ENCODE measurements around the gene ARID4B.
"Not testable (repeated sequence)": the region's sequence is repeated elsewhere in the genome, so short reads cannot be mapped to it uniquely, and the experiment has no call there.

Gene ARID4B

DNA sequence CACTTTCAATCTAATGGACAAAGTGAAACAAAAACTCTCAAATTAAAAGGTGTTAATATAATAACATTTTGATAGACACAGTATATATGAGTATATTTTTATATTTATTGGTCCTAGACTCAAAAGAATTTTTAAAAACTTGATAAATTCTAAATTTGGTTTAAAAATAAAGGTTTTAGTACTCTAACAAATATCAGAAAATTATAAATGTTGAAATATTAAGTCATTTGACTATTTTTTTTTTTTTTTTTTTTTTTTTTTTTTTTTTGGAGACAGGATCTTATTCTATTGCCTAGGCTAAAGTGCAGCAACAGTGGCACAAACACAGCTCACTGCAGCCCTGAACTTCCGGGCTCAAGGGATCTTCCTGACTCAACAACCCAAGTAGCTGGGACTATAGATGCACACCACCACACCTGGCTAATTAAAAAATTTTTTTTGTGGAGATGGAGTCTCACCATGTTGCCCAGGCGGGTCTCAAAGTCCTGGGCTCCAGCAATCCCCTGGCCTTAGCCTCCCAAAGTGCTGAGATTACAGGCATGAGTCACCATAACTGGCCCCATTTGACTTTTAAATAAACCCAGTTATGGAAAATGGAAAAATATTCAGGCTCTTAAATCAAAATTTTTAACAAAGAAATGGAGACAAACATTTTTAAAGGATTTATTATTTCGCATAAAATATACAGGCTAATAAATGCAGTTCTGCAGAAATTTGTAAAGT is 106.2 kb downstream of the ARID4B start:
- no peak for DNase-seq

GRCh38 chr1:235215453-235215852 is 112.5 kb downstream of the ARID4B start:
- DNase-seq = no peak

- DNase-seq = not testable (repeated sequence)
Measured at GRCh38 chr1:235214962-235215361, 113.0 kb downstream of the ARID4B start.

- DNase-seq = no peak
Measured at GRCh38 chr1:235213752-235214151, 114.2 kb downstream of the ARID4B start.

DNA sequence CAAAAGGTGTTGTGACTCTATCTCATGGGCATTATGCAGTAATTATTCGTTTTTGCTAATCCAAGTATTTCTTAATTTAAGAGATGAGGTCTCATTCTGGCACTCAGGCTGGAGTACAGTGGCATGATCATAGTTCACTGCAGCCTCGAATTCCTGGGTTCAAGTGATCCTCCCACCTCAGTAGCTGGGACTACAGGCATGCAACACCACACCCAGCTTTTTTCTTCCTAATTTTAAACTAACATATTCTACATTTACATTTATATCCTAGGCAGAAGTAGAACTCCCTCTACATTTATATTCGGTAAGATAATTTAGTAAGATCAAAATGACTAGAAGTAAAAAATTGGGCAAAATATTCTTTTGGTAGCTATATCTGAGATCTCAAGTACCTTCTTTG is 116.5 kb downstream of the ARID4B start:
- no peak for DNase-seq

DNA sequence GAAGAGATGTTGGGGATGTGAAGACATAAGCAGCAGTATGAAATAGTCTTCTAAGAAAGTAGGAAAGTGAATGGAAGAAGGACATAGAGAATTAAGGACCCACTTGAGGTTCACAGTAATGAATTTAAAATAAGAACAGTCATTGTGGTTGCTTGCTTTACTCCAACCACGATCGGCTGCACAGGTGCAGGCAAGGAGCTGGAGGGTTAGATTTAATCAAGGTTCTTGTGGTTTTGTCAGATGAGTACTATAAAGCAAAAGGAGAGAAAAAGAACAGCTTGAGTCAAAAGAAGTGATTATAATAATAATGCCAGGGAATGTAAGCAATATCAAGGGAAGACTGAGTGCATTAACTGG is 120.8 kb downstream of the ARID4B start:
- peak; percentile 54 for DNase-seq

GRCh38 chr1:235206533-235207208 is 121.3 kb downstream of the ARID4B start:
- no peak for DNase-seq

DNA sequence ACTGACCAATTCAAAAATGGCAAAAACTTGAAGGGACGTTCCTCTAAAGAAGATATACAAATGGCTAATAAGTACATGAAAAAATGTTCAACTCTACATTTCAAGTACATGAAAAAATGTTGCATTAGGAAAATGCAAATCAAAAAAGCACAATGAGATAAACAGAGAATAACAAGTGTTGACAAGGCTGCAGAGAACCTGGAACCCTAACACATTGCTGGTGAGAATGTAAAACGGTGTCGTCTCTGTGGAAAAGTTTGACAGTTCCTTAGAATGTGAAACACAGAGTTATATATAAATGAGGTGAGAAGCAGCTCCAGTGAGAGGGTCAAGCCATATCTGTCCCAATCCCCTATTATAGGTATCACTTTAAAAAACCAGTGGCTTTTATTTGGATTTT is 122.3 kb downstream of the ARID4B start:
- no peak for DNase-seq

DNA sequence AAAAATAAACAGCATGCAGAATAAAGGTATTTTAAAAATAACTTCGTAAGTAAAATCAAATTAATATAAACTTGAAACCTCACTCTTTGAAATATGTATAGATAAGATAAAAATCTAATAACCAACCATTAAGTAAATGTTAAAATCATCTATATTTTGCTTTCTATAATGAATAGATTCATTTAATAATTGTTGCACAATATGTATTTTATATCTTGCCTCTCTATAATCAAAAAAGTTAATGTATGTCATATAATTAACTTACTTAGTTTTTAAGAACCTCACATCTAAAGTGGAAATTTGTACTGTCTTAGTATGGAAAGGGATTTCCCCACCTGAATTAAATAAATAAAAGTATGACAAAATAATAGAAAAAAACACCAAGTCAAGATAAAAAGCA is 124.6 kb downstream of the ARID4B start:
- DNase-seq = no peak

- DNase-seq = not testable (repeated sequence)
Measured at GRCh38 chr1:235202447-235202846, 125.5 kb downstream of the ARID4B start.

DNA sequence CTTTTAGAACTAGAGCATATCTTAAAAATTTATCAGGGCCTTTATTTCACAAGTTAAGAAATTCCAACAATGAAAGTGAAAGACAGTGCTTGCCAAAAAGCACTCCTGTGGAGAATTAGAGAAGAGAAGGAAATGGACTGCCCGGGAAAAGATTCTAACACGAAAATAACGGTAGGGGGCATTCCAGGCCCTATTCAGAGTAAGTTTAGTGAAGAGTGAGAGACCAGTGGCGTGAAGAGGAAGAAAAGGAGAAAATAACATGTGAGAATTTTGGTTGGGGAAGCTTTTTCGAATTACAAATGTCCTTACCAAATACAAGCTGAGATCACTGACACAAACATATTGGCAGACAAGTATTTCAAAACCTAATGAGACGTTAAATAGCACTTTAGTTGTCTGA is 128.5 kb downstream of the ARID4B start:
- DNase-seq = no peak

GRCh38 chr1:235190431-235190830 is 137.5 kb downstream of the ARID4B start:
- no peak for DNase-seq

DNA sequence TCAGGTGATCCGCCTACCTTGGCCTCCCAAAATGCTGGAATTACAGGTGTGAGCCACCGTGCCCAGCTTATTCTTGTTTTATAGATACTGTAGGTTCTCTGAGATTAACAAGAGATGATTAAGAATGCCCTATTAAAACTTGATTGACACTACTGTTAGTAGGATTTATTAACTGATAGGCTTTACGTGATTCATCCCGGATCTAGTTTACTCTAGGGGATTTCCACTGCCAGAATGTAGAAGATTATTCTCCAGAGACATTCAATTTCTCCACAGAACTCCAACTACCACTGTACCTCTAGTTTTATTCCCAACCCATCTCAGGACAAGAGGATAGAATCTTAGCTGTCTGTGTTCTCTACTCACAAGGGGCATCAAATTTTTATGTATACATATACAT is 140.7 kb downstream of the ARID4B start:
- no peak for DNase-seq

- DNase-seq = no peak
Measured at GRCh38 chr1:235181561-235182245, 146.3 kb downstream of the ARID4B start.

GRCh38 chr1:235180916-235181460 is 147.0 kb downstream of the ARID4B start:
- DNase-seq = no peak

- no peak for DNase-seq
Measured at GRCh38 chr1:235176486-235176885, 151.5 kb downstream of the ARID4B start.

GRCh38 chr1:235169986-235170385 is 158.0 kb downstream of the ARID4B start:
- DNase-seq = no peak

DNA sequence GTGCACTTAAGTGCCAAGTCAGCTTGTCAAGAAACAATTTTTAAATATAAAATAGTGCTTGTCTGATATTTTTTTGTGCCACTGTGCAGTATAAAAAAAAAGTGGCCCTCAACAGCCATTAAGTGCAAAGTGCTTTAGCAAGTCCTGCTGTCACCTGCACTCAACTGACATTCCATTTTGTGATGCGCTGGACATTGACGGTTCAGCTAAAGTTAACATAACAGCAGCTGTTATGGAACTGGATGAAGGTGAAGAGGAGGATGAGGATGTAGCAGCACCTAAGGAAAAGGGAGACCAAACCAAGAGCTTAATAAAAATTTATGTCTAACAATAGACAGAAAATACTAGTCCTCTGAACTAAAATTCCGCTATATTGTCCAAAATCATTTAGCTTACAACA is 159.6 kb downstream of the ARID4B start:
- no peak for DNase-seq

- DNase-seq = no peak
Measured at GRCh38 chr1:235161685-235162327, 166.2 kb downstream of the ARID4B start.

DNA sequence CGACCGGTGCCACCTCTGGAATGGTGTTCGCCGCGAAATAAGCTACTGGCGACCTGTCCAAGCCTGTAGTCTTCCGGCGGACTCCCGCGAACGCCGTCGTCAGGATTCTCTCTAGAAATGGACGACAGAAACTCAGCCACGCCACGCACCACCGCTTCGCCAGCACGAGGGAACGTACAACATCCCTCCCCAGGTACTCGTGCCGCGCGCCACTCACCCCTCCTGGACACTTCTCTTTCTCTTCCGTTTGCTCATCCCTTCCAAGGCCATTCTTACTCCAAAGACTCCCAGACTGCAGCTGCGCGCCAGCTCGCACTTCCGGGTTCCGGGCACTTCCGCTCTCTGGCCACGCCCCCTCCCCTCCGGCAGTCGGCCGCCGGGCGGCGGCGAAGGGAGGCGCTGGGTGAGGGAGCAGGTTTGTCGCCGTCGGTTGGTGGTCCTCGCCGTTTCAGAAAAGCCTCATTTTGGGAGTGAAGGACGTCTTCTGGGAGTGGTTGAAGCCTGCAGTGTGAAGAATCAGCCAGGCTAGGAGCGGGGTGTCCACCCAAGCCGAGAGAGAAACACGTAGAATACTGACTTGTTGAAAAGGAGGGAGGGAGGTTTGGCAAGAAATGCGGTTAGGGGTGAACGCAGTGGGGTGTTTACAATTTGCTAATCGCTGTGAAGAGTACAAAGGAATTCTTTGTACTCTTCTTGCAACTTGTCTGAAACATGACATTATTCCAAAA is 166.9 kb downstream of the ARID4B start, which contains the start of gene RBM34:
Gene RBM34, minus strand, starts transcription at position 294 of the 728 bp plus-strand sequence. Its CDS starts 24 bp downstream, at position 270.
- peak; percentile 95 for DNase-seq

- DNase-seq = no peak
Measured at GRCh38 chr1:235160383-235160956, 167.5 kb downstream of the ARID4B start.

- not testable (repeated sequence) for DNase-seq
Measured at GRCh38 chr1:235159930-235160329, 168.0 kb downstream of the ARID4B start.
